H1 (cell line): ENCODE data around the gene PPP1R12C. TPM values are rescaled to one million over a fixed set of nuclear protein-coding genes. Genes with fewer than 3 reads are reported as not detected.

Experiments used
- CTCF ChIA-PET: fragments of 300-600 bp; sonication (Branson Sonifier 250); formaldehyde crosslinking; loops from one replicate; lab custom pipeline; 2021; ENCODE audit not compliant: partially characterized antibody; lab: Charles Lee
- POLR2A ChIA-PET: fragments of 300-600 bp; sonication (Branson Sonifier 250); formaldehyde crosslinking; loops from one replicate; lab custom pipeline; 2021; ENCODE audit warnings: inconsistent platforms; ENCODE audit not compliant: partially characterized antibody; lab: Charles Lee
- DNase-seq, 2 experiments: peaks; one replicate each; pipeline versions ENCODE4 v3.0.0 to v3.0.0-alpha.2; 2010 to 2022; ENCODE audit warnings: low spot score in 2 of 2, low read depth in 1 of 2, mixed read lengths in 1 of 2
- FAIRE-seq: peaks from 2 replicates; lab custom pipeline; 2011; peaks lifted over from hg19 to GRCh38; lab: Jason Lieb, UNC
- H2AFZ ChIP-seq: 2 replicates; pipeline ENCODE4 v1.8.1; 2012; ENCODE audit warnings: low read length, inconsistent platforms
- H2AK5ac ChIP-seq: 2 replicates; pipeline ENCODE4 v1.6.1; 2013; ENCODE audit warnings: low read depth, low read length
- H2BK120ac ChIP-seq: replicated peaks from 2 replicates; pipeline ENCODE3; 2013; ENCODE audit warnings: low read depth, low read length, inconsistent platforms
- H2BK12ac ChIP-seq: 2 replicates; pipeline ENCODE4 v1.6.1; 2013; ENCODE audit warnings: low read depth, low read length
- H2BK15ac ChIP-seq: 2 replicates; pipeline ENCODE4 v1.6.1; 2013; ENCODE audit warnings: low read length
- H2BK20ac ChIP-seq: 2 replicates; pipeline ENCODE4 v1.6.1; 2013; ENCODE audit warnings: low read length
- H2BK5ac ChIP-seq: 2 replicates; pipeline ENCODE4 v1.6.1; 2013; ENCODE audit warnings: low read depth, low read length
- H3K14ac ChIP-seq: 2 replicates; pipeline ENCODE4 v1.6.1; 2013; ENCODE audit warnings: inconsistent platforms; ENCODE audit not compliant: insufficient read length
- H3K18ac ChIP-seq: 2 replicates; pipeline ENCODE4 v1.6.1; 2013; ENCODE audit warnings: low read length; ENCODE audit errors: extremely low read depth
- H3K23ac ChIP-seq: 2 replicates; pipeline ENCODE4 v1.6.1; 2013; ENCODE audit warnings: inconsistent platforms; ENCODE audit not compliant: insufficient read length
- H3K23me2 ChIP-seq: 2 replicates; pipeline ENCODE4 v1.6.1; 2013; ENCODE audit warnings: low read depth, low read length
- H3K27ac ChIP-seq: 2 replicates; pipeline ENCODE4 v1.6.1; 2011; ENCODE audit warnings: low read depth, low read length, inconsistent platforms
- H3K27me3 ChIP-seq, 4 experiments: replicated peaks in 1 of 4; 1 replicate in 1 of 4; 2 replicates in 3 of 4; pipeline versions ENCODE4 v1.6.1 to v1.8.1; 2011 to 2013; ENCODE audit warnings: low read length in 3 of 4, mild to moderate bottlenecking in 3 of 4, inconsistent platforms in 2 of 4, mixed read lengths in 2 of 4, moderate library complexity in 1 of 4; ENCODE audit not compliant: control insufficient read depth in 3 of 4, insufficient read depth in 3 of 4; ENCODE audit errors: extremely low read depth in 1 of 4
- H3K36me3 ChIP-seq, 4 experiments: 2 replicates each; pipeline versions ENCODE4 v1.6.1 to v1.8.1; 2011 to 2013; ENCODE audit warnings: mild to moderate bottlenecking in 4 of 4, low read length in 3 of 4, moderate library complexity in 2 of 4, control low read depth in 1 of 4, inconsistent platforms in 1 of 4; ENCODE audit not compliant: insufficient read depth in 4 of 4, control insufficient read depth in 2 of 4
- H3K4ac ChIP-seq: replicated peaks from 2 replicates; pipeline ENCODE3; 2013; ENCODE audit warnings: low read length, low read depth, mixed read lengths, inconsistent platforms; ENCODE audit not compliant: insufficient read length
- H3K4me1 ChIP-seq, 4 experiments: replicated peaks in 1 of 4; 1 replicate in 1 of 4; 2 replicates in 3 of 4; pipeline versions ENCODE4 v1.6.1 to v1.8.1; 2011 to 2013; ENCODE audit warnings: low read length in 3 of 4, inconsistent platforms in 2 of 4, mixed read lengths in 1 of 4; ENCODE audit not compliant: insufficient read depth in 4 of 4, control insufficient read depth in 3 of 4
- H3K4me2 ChIP-seq, 2 experiments: 2 replicates each; pipeline versions ENCODE4 v1.6.1 to v1.8.1; 2011 to 2013; ENCODE audit warnings: low read depth in 2 of 2, low read length in 2 of 2, control low read depth in 1 of 2, inconsistent platforms in 1 of 2, mild to moderate bottlenecking in 1 of 2; ENCODE audit not compliant: insufficient read depth in 1 of 2
- H3K4me3 ChIP-seq, 4 experiments: fragments of 200-600, 300-600 bp in 1 of 4; sonication (generic), shearing (Covaris generic), sonication (Bioruptor Twin) in 1 of 4; 2 replicates each; pipeline versions ENCODE4 v1.5.1 to v1.8.1; 2011 to 2016; ENCODE audit warnings: low read length in 4 of 4, low read depth in 3 of 4, control low read depth in 2 of 4, inconsistent platforms in 2 of 4, mild to moderate bottlenecking in 2 of 4, mixed read lengths in 1 of 4, moderate library complexity in 1 of 4; ENCODE audit not compliant: insufficient read depth in 2 of 4; ENCODE audit errors: extremely low read depth in 1 of 4
- H3K56ac ChIP-seq: replicated peaks from 2 replicates; pipeline ENCODE3; 2013; ENCODE audit warnings: low read depth, mild to moderate bottlenecking, mixed read lengths, low read length, inconsistent platforms; ENCODE audit not compliant: insufficient read length
- H3K79me1 ChIP-seq: 2 replicates; pipeline ENCODE4 v1.6.1; 2013; ENCODE audit warnings: low read depth, low read length, control low read depth
- H3K79me2 ChIP-seq, 2 experiments: 2 replicates each; pipeline versions ENCODE4 v1.6.1 to v1.8.1; 2012 to 2013; ENCODE audit warnings: low read length in 2 of 2, mild to moderate bottlenecking in 2 of 2, inconsistent platforms in 1 of 2; ENCODE audit not compliant: insufficient read depth in 2 of 2, control insufficient read depth in 1 of 2
- H3K9ac ChIP-seq, 4 experiments: replicated peaks in 1 of 4; 1 replicate in 1 of 4; 2 replicates in 3 of 4; pipeline versions ENCODE4 v1.6.1 to v1.8.1; 2011 to 2013; ENCODE audit warnings: low read depth in 3 of 4, low read length in 3 of 4, control low read depth in 2 of 4, mild to moderate bottlenecking in 2 of 4, moderate library complexity in 2 of 4, inconsistent platforms in 1 of 4; ENCODE audit errors: extremely low read depth in 1 of 4
- H3K9me3 ChIP-seq, 2 experiments: 2 replicates each; pipeline versions ENCODE4 v1.6.1 to v1.8.1; 2012 to 2013; ENCODE audit warnings: mild to moderate bottlenecking in 2 of 2, moderate library complexity in 2 of 2, control low read depth in 1 of 2, inconsistent platforms in 1 of 2, low read depth in 1 of 2, low read length in 1 of 2, mixed read lengths in 1 of 2; ENCODE audit not compliant: insufficient read depth in 2 of 2
- H4K20me1 ChIP-seq, 2 experiments: replicated peaks in 1 of 2; 2 replicates each; pipeline versions ENCODE3 to v1.8.1; 2011 to 2013; ENCODE audit warnings: inconsistent platforms in 2 of 2, low read length in 2 of 2, mild to moderate bottlenecking in 1 of 2; ENCODE audit not compliant: insufficient read depth in 2 of 2, control insufficient read depth in 1 of 2
- H4K5ac ChIP-seq: 2 replicates; pipeline ENCODE4 v1.6.1; 2013; ENCODE audit warnings: low read length, low read depth, mixed read lengths, inconsistent platforms; ENCODE audit not compliant: insufficient read length
- H4K8ac ChIP-seq: 2 replicates; pipeline ENCODE4 v1.8.0; 2013; ENCODE audit warnings: mild to moderate bottlenecking, moderate library complexity, low read length, inconsistent platforms; ENCODE audit not compliant: insufficient read depth; ENCODE audit errors: extremely low read depth
- H4K91ac ChIP-seq: replicated peaks from 2 replicates; pipeline ENCODE3; 2013; ENCODE audit warnings: low read length, mixed read lengths, inconsistent platforms; ENCODE audit not compliant: insufficient read length
- CTCF ChIP-seq, 3 experiments: IDR thresholded peaks; 1 replicate in 2 of 3; 2 replicates in 1 of 3; pipeline versions ENCODE4 v1.5.1 to v1.6.1; 2011; ENCODE audit warnings: low read length in 3 of 3, mild to moderate bottlenecking in 3 of 3, inconsistent platforms in 2 of 3, low read depth in 1 of 3, moderate library complexity in 1 of 3; ENCODE audit not compliant: insufficient read depth in 1 of 3; ENCODE audit errors: control extremely low read depth in 1 of 3
- EP300 ChIP-seq, 2 experiments: IDR thresholded peaks; 1 replicate in 1 of 2; 2 replicates in 1 of 2; pipeline ENCODE4 v1.6.1; 2011 to 2012; ENCODE audit warnings: low read depth in 2 of 2, low read length in 2 of 2, mild to moderate bottlenecking in 2 of 2, borderline replicate concordance in 1 of 2, inconsistent platforms in 1 of 2, moderate library complexity in 1 of 2
- TAF1 ChIP-seq: IDR thresholded peaks from 2 replicates; pipeline ENCODE4 v1.6.1; 2011; ENCODE audit warnings: mild to moderate bottlenecking, low read depth, low read length
- USF2 ChIP-seq: IDR thresholded peaks from 2 replicates; pipeline ENCODE4 v1.6.1; 2011; ENCODE audit warnings: low read length, improper control_type of control experiment
- YY1 ChIP-seq: IDR thresholded peaks from 2 replicates; pipeline ENCODE4 v1.6.1; 2011; ENCODE audit warnings: low read depth, mild to moderate bottlenecking, low read length
- WGBS, 2 experiments: shearing (Covaris generic) in 1 of 2; methylation state at CpG; one replicate each; pipeline versions ENCODE4 v1.1.6 to v1.1.7; 2013 to 2015; ENCODE audit warnings: low lambda C conversion rate in 2 of 2, mixed read lengths in 2 of 2, inconsistent platforms in 1 of 2, low coverage in 1 of 2, missing lambda C conversion rate in 1 of 2; ENCODE audit not compliant: insufficient replicate concordance in 2 of 2, insufficient coverage in 1 of 2, insufficient read length in 1 of 2; ENCODE audit errors: extremely low coverage in 1 of 2, missing lambda C conversion rate in 1 of 2; 5-methylcytosine and 5-hydroxymethylcytosine counted together
- polyA plus RNA-seq, 7 experiments: library from polyadenylated mRNA; depleted of rRNA in 3 of 7; stranded (reverse) in 5 of 7; unstranded in 2 of 7; fragments of >200 nt in 5 of 7; fragments of 200-250 nt in 2 of 7; gene quantifications; 1 replicate in 5 of 7; 2 replicates in 1 of 7; 4 replicates in 1 of 7; pipeline versions ENCODE4 v1.2.1 to v1.2.3, GENCODE V29; 2011 to 2013; ENCODE audit warnings: missing spikeins in 2 of 7, mixed read lengths in 2 of 7
- total RNA-seq: library from RNA; stranded (reverse); fragmentation: NEBNext Ultra II Directional; extraction: Animal tissue kit (Norgen Biotek cat#: 25700); gene quantifications from 2 replicates; pipeline ENCODE4 v1.2.1, GENCODE V29; 2021

The PPP1R12C gene
- total and polyA plus RNA-seq, 2 of the 8 experiments (the other 6 are each of a cell fraction or from before 2014, with no cell fraction given), result 31.7 to 71.5 TPM

DNA sequence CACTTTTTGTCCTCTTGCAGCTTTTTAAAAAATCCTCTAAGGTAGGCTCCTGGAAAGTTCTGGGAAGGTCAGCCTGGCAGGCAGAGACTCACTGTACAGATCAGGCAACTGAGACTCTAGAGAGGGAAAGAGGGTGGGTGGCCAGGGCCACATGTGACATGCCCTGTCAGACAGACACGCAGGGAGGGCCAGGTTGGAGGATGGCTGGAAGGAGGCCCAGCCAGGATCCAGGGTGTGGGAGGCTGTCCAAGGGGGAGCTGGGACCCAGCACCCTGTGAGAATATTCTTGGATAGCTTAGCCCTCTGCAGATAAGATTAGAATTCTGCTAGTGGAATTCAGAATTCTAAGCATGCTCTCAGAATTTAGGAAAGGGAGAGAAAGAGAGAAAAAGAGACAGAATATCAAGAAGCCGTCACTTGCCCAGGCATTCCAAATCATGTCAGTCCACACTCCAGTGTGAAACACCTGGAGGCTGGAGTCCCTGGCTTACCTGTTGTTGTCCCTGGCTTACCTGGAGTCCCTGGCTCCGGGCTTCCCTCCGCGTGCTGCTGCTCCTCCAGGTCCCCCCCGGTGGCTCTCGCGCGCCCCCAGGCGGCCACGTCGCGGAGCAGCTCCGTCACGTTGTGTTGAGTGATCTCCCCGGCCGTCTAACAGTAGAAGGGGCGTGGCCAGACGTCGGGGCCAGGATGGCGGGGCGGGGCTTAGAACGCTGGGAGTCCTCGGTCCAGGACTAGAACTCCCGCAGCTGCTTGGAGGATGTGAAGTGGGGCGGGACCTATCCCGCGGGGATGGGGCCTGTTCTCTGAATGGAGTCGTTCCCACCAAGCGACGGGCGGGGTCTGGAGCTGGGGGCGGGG lies 42.9 kb upstream of the PPP1R12C start:
- no peak overlapping the region for H2AK5ac ChIP-seq
- no peak overlapping the region for H2BK20ac ChIP-seq
- no peak overlapping the region for H3K9ac ChIP-seq
- H4K91ac ChIP-seq, result peak overlapping the region; percentile 66
- H4K20me1 ChIP-seq, result peaks cover 0 to 1% of the 10 kb centered on the region in 2 experiments
- H3K14ac ChIP-seq, result no peak overlapping the region
- peak overlapping the region; percentile 48 for H3K18ac ChIP-seq
- H2BK12ac ChIP-seq, result peak overlapping the region; percentile 92; the same call in 1 of the 2 replicates
- H4K8ac ChIP-seq, result no peak overlapping the region
- H3K27ac ChIP-seq, result no peak overlapping the region
- no peak overlapping the region for H3K23ac ChIP-seq
- FAIRE-seq (no peak), DNase-seq (peak; percentile 96 to 100)
- no peaks in the 10 kb centered on the region for H3K79me2 ChIP-seq
- no peak overlapping the region for H2BK120ac ChIP-seq
- H3K4me3 ChIP-seq, result peak overlapping the region in 1 of 4 experiments; percentile 65; a peak in 2 of 8 replicates
- peaks cover 5 to 16% (median 14%) of the 10 kb centered on the region in 4 experiments; a peak in 6 of 7 replicates for H3K27me3 ChIP-seq
- WGBS, 2 experiments, result 4% methylated on average over 27 of the region's 33 CpGs; no CpG with 5 or more reads in 1 of the 2 experiments
- H2AFZ ChIP-seq, result no peak overlapping the region
- ChIA-PET POLR2A (interaction anchor here (0.7 to 2.7 kb wide), 12 partner anchors 9 to 697 kb away, joined by 3 to 16 read pairs (median 4); partner anchors contain the start of genes LENG9 and UBE2S), CTCF (interaction anchor here (0.5 to 5.3 kb wide), 39 partner anchors 9 to 712 kb away, joined by 3 to 118 read pairs (median 4); partner anchors contain the start of genes LENG8, SYT5 and TNNT1)
- peaks cover 3 to 25% (median 9%) of the 10 kb centered on the region in 4 experiments for H3K4me1 ChIP-seq
- no peaks in the 10 kb centered on the region for H3K9me3 ChIP-seq
- H4K5ac ChIP-seq, result no peak overlapping the region
- peak overlapping the region; percentile 88 for H2BK15ac ChIP-seq
- H2BK5ac ChIP-seq, result no peak overlapping the region
- no peaks in the 10 kb centered on the region for H3K79me1 ChIP-seq
- no peaks in the 10 kb centered on the region for H3K36me3 ChIP-seq
- H3K23me2 ChIP-seq, result peaks cover 10% of the 10 kb centered on the region; the same call in 1 of the 2 replicates
- H3K4ac ChIP-seq, result peak overlapping the region; percentile 63
- H3K4me2 ChIP-seq, result 0 out of 4 replicates have a peak overlapping the region, but pooled peaks of 1 of the 2 experiments have one; percentile 41
- no peak overlapping the region for H3K56ac ChIP-seq
- TF ChIP-seq YY1, result no peak
- no peak; a peak in 1 of 3 replicates for TF ChIP-seq EP300 (IDR thresholded peaks at IDR 0.05; ENCODE audit: borderline replicate concordance in 1 of 2, low read depth in 2 of 2, low read length in 2 of 2)
- TF ChIP-seq USF2, result 0 out of 2 replicates have a peak, but pooled peaks have one; percentile 15
- TF ChIP-seq CTCF (IDR thresholded peaks at IDR 0.05; ENCODE audit: control extremely low read depth in 1 of 3, insufficient read depth in 1 of 3, low read depth in 1 of 3, low read length in 3 of 3), result peak; percentile 93 to 98 (median 96)
- TF ChIP-seq TAF1, result 0 out of 2 replicates have a peak, but pooled peaks have one; percentile 21
